A549 treated with dexamethasone at 1 μM for 4 hours (cell line): ENCODE measurements around the gene GNAL. TPM values are rescaled to one million over a fixed set of nuclear protein-coding genes. Genes with fewer than 3 reads are reported as not detected.

Experiments
- total RNA-seq: library from RNA; stranded (reverse); fragments of 200-300 nt; extraction: Qiagen RNA extraction; gene quantifications from 5 replicates; pipeline ENCODE4 v1.2.3, GENCODE V29; 2022

GNAL gene
- total RNA-seq = 5.7 to 8.6 TPM (median 7.4 TPM) in 5 replicates

GRCh38 chr18:11688972-11689668 is at the start of gene GNAL:
Gene GNAL, plus strand, starts transcription at chr18:11689264. Its CDS starts 300 bp downstream, at chr18:11689564.

GRCh38 chr18:11851146-11851805 is 162.2 kb downstream of the GNAL start, which contains the start of gene CHMP1B:
Gene CHMP1B, plus strand, starts transcription at chr18:11851413. Its CDS starts 99 bp downstream, at chr18:11851512.

GRCh38 chr18:11908182-11909060 is 219.4 kb downstream of the GNAL start, which contains the start of gene MPPE1:
Gene MPPE1, minus strand, starts transcription at chr18:11908317. Its CDS starts 11,053 bp downstream, at chr18:11897264.

Other genes starting within 250 kb of the GNAL start
- gene SLC35G4, start 79.7 kb upstream of the GNAL start, total RNA-seq = not detected in 5 replicates
- 39.9 to 49.0 TPM (median 41.2 TPM) in 5 replicates for gene CHMP1B, start 162.1 kb downstream of the GNAL start, total RNA-seq
- gene MPPE1, start 219.1 kb downstream of the GNAL start, total RNA-seq = 15.7 to 17.8 TPM (median 16.6 TPM) in 5 replicates